Measurements from ENCODE around the gene MDGA2.
A peak's percentile ranks its signal among the peaks of the same experiment; 100 is the strongest.

MDGA2 gene

GRCh38 chr14:47691829-47692228 is 16.4 kb upstream of the MDGA2 start:
- TF ChIP-seq CTCF (IDR thresholded peaks at IDR 0.05; ENCODE audit: control extremely low read depth, extremely low read depth, low read depth, missing control alignments) = no peak
- POLR2A ChIA-PET = no interaction called here
- CTCF ChIA-PET = no interaction called here
- no peak for DNase-seq (ENCODE audit: extremely low spot score)

DNA sequence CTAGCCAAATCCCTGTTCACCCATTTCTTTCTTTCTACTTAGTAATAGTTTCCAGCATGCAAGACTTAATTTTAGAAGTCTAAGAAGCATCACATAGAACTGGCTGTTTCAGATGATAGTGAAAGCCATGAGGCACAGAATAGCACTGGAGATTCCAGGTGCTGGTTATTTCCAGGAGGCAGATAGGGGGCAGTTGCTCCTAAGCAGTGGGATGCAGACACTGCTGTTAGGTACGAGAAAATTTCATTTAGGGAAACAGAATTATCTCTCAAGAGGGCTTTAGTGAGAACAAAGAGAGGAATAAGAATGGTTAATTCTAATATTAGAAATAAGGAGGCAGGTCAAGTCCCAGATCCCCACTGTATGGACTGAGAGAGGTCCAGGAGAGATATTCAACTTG is 3.6 kb upstream of the MDGA2 start:
- POLR2A ChIA-PET = no interaction called here
- CTCF ChIA-PET = no interaction called here
- no peak for DNase-seq (ENCODE audit: extremely low spot score)
- no peak for TF ChIP-seq CTCF (IDR thresholded peaks at IDR 0.05; ENCODE audit: control extremely low read depth, extremely low read depth, low read depth, missing control alignments)

DNA sequence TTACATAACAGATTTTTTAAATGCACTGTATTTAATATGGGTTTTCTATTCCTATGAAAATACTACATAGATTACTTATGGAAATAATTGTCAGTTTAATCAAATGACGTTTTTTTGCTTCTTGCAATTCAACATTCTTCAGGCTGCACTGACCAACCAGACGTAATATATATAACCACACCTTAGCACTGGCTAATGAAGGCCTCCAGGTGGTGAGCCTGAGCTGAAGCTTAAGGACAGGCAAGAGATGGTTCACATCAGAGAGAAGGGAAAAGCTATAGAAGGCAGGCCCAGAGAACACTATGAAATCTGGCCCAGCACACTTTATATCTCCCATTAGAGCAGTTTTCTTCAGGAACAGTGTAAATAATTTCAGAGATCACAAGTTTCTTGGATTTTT is 2.8 kb upstream of the MDGA2 start:
- ChIA-PET CTCF (no interaction called here), POLR2A (no interaction called here)
- no peak for DNase-seq (ENCODE audit: extremely low spot score)
- no peak for TF ChIP-seq CTCF (IDR thresholded peaks at IDR 0.05; ENCODE audit: control extremely low read depth, extremely low read depth, low read depth, missing control alignments)

DNA sequence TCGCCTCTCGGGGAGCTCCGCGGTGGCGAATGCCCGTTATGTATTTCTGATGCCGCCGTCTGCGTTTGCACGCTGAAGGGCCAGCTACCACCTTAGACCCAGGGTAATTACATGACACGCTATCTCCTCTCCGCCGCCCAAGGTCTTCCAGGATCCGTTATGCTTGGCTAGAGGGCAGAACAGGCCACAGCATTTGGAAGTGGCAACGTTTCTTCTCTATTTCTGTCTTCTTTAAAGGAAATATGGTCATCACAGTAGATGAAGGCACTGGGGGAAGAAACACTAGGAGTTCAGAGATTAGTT is 861 bp upstream of the MDGA2 start:
- ChIA-PET CTCF (no interaction called here), POLR2A (no interaction called here)
- no peak for DNase-seq (ENCODE audit: extremely low spot score)
- no peak for TF ChIP-seq CTCF (IDR thresholded peaks at IDR 0.05; ENCODE audit: control extremely low read depth, extremely low read depth, low read depth, missing control alignments)

DNA sequence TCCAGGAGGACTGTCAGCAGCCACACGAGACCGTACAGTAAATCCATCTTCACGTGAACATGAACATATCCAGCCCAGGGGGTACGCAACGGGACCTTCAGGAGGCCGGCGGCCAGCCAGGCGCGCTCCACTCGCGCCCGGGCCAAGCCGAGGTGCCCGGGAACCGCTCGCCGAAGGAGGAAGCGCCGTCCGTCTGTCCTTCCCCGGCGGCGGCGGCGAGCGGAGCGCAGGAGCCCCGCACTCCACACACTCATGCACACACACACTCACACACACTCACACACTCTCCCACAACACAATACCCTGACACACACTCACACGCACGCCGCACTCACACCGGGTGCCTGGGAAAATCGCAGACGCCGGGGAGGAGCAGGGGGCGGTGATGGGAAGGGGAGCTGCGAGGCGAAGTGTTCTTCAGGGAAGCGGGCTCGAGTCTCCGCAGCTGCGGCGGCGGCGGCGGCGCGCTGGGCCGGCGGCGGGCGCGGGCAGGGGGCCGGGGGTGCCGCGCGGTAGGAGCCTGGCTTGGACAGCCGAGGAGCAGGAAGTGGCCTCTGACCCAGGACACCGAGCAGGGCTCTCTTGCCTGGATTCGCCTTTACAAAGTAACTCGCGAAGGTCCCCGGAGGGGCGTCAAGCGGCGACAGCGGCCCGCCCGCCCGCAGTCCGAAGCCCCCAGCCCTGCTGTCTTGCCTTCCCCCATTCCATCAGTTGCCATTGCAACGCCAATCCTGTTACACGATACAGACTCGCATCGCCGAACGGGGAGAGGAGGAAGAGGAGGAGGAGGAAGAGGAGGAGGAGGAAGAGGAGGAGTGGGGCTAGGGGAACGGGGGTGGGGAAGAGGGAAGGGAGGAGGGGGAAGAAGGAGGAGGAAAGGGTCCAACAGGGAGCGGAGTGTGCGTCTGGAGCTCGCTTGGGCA is 601 bp downstream of the MDGA2 start:
- DNase-seq (ENCODE audit: extremely low spot score) = no peak
- TF ChIP-seq CTCF (IDR thresholded peaks at IDR 0.05; ENCODE audit: control extremely low read depth, extremely low read depth, low read depth, missing control alignments) = no peak
- CTCF ChIA-PET = no interaction called here
- POLR2A ChIA-PET = no interaction called here

GRCh38 chr14:47674148-47674542 is 1.3 kb downstream of the MDGA2 start:
- peak; percentile 9 for DNase-seq (ENCODE audit: extremely low spot score)
- ChIA-PET POLR2A (no interaction called here), CTCF (no interaction called here)
- no peak for TF ChIP-seq CTCF (IDR thresholded peaks at IDR 0.05; ENCODE audit: control extremely low read depth, extremely low read depth, low read depth, missing control alignments)

Measured in GM10248 (cell line).